SU-DHL-6 (cell line): ENCODE data around the gene PML.

Experiments used
- H2AFZ ChIP-seq: fragments of 200-600 bp; sonication (generic); 2 replicates; pipeline ENCODE4 v1.6.1; 2014; ENCODE audit warnings: low read depth, mild to moderate bottlenecking, moderate library complexity, mixed read lengths, antibody characterized with exemption, low read length; ENCODE audit not compliant: severe bottlenecking
- H3F3A ChIP-seq: fragments of 200-600 bp; shearing (Covaris generic); 2 replicates; pipeline ENCODE4 v1.6.0; 2016; ENCODE audit warnings: antibody characterized with exemption, mild to moderate bottlenecking; ENCODE audit not compliant: insufficient read depth
- H3K27ac ChIP-seq: fragments of 200-600 bp; sonication (generic); 2 replicates; pipeline ENCODE4 v1.5.1; 2016; ENCODE audit warnings: low read depth, mild to moderate bottlenecking, low read length, moderate library complexity, mixed read lengths
- H3K27me3 ChIP-seq: fragments of 200-600 bp; sonication (generic), shearing (Covaris generic); 2 replicates; pipeline ENCODE4 v1.6.0; 2014; ENCODE audit warnings: mild to moderate bottlenecking, low read length
- H3K36me3 ChIP-seq: fragments of 200-600 bp; sonication (generic); 2 replicates; pipeline ENCODE4 v1.6.1; 2014; ENCODE audit warnings: mild to moderate bottlenecking, low read length, mixed read lengths
- H3K4me2 ChIP-seq: fragments of 300-600, 200-600 bp; shearing (Covaris generic), sonication (generic); 2 replicates; pipeline ENCODE4 v1.6.0; 2014; ENCODE audit warnings: low read length, low read depth, mild to moderate bottlenecking; ENCODE audit not compliant: poor library complexity, severe bottlenecking
- H3K4me3 ChIP-seq: fragments of 200-600 bp; sonication (generic); 2 replicates; pipeline ENCODE4 v1.5.1; 2014; ENCODE audit warnings: antibody characterized with exemption, low read length, mild to moderate bottlenecking, mixed read lengths; ENCODE audit not compliant: insufficient read depth, poor library complexity, severe bottlenecking
- H3K79me2 ChIP-seq: fragments of 200-600 bp; sonication (generic); 2 replicates; pipeline ENCODE4 v1.6.1; 2014; ENCODE audit warnings: mild to moderate bottlenecking, low read length, moderate library complexity; ENCODE audit not compliant: insufficient read depth
- H3K9ac ChIP-seq: fragments of 200-600 bp; sonication (generic); 2 replicates; pipeline ENCODE4 v1.7.0; 2014; ENCODE audit warnings: mild to moderate bottlenecking, low read length
- H3K9me2 ChIP-seq: fragments of 200-600 bp; sonication (generic); replicated peaks from 2 replicates; pipeline ENCODE4 v1.6.1; 2014; ENCODE audit warnings: low read length; ENCODE audit not compliant: insufficient read depth
- H3K9me3 ChIP-seq: fragments of 200-600 bp; sonication (generic); 2 replicates; pipeline ENCODE4 v1.6.1; 2014; ENCODE audit warnings: low read length, mixed read lengths; ENCODE audit not compliant: insufficient read depth
- H4K20me1 ChIP-seq: fragments of 200-600 bp; sonication (generic); 2 replicates; pipeline ENCODE4 v1.6.1; 2014; ENCODE audit warnings: low read depth, mild to moderate bottlenecking, antibody characterized with exemption, low read length, moderate library complexity, mixed read lengths
- EZH2phosphoT487 ChIP-seq: fragments of 200-600 bp; sonication (generic), shearing (Covaris generic); conservative IDR thresholded peaks from 2 replicates; pipeline ENCODE4 v1.6.1; 2018; ENCODE audit warnings: mild to moderate bottlenecking, antibody characterized with exemption, low read length, moderate library complexity, mixed read lengths
- TF ChIP-seq, protein P1 (sequence below): fragments of 200-600 bp; sonication (generic); IDR thresholded peaks from one replicate; pipeline ENCODE4 v1.5.1; 2017; ENCODE audit warnings: antibody characterized with exemption, mild to moderate bottlenecking, low read length, moderate library complexity; ENCODE audit not compliant: insufficient read depth, poor library complexity, severe bottlenecking

The PML gene

DNA sequence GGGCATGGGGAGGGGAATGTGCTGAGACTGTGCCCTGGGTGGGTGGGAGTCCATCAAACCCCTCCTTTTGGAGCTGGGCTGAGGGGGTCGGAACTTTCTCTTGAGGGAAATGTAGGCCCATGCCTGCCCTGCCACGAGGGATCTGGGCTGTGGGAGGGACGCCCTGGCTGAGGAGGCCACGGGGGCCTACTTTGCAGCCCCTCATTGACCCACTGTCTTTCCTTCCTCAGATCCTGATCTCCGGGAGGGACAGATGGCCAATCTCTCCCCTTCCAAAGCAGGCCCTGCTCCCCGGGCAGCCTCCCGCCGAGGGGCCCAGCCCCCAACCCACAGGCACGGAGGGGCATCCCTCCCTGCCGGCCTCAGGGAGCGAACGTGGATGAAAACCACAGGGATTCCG, 42.9 kb upstream of the PML start:
- H3K4me2 ChIP-seq = no peak overlapping the region
- no peak overlapping the region for H3K27ac ChIP-seq
- no peak overlapping the region for H2AFZ ChIP-seq
- H3K9me3 ChIP-seq = no peaks in the 10 kb centered on the region
- no peaks in the 10 kb centered on the region for H3F3A ChIP-seq
- no peak overlapping the region for H3K9ac ChIP-seq
- TF ChIP-seq EZH2phosphoT487 = no peak
- TF ChIP-seq, protein P1, sequence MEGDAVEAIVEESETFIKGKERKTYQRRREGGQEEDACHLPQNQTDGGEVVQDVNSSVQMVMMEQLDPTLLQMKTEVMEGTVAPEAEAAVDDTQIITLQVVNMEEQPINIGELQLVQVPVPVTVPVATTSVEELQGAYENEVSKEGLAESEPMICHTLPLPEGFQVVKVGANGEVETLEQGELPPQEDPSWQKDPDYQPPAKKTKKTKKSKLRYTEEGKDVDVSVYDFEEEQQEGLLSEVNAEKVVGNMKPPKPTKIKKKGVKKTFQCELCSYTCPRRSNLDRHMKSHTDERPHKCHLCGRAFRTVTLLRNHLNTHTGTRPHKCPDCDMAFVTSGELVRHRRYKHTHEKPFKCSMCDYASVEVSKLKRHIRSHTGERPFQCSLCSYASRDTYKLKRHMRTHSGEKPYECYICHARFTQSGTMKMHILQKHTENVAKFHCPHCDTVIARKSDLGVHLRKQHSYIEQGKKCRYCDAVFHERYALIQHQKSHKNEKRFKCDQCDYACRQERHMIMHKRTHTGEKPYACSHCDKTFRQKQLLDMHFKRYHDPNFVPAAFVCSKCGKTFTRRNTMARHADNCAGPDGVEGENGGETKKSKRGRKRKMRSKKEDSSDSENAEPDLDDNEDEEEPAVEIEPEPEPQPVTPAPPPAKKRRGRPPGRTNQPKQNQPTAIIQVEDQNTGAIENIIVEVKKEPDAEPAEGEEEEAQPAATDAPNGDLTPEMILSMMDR = no peak
- no peaks in the 10 kb centered on the region for H3K79me2 ChIP-seq
- no peak overlapping the region for H3K4me3 ChIP-seq
- no peaks in the 10 kb centered on the region for H3K27me3 ChIP-seq
- H4K20me1 ChIP-seq = no peaks in the 10 kb centered on the region
- H3K9me2 ChIP-seq = no peaks in the 10 kb centered on the region
- no peaks in the 10 kb centered on the region for H3K36me3 ChIP-seq

DNA sequence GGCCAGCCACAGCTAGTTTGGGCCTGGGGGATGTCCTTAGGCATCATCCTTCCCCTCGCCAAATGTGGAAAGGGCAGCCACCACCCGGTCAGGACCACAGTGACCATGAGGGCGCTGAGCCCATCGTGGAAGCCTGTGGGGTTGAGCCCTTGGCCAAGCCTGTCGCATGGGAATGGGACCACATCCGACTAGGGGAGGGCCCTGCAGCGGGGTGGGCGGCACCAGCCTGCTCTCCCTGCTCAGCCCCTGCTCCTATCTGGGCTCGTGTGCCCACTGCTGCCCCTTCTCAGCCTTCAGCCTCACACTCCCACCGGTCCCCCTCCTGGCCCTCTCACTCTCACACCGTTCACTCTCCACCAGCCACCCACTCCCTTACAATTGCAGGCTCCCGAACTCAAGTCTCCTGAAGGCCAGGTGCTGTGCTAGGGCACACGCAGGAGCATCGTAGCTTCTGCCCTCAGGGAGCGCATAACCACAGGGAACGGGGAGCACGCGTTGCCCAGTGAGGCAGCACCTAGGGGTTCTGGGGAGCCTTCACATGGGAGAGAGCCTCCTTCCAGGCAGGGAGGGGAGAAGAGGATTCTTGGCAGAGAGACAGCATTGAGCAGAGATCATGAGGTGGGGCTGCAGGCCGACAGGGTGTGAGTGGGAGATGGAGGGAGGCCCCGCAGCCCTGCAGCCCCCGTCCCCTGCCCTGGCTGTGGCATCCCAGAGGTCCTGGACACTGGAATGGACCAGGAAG, 42.2 kb upstream of the PML start:
- no peaks in the 10 kb centered on the region for H3F3A ChIP-seq
- H3K9me2 ChIP-seq = no peaks in the 10 kb centered on the region
- no peak overlapping the region for H3K27ac ChIP-seq
- no peaks in the 10 kb centered on the region for H3K36me3 ChIP-seq
- no peak overlapping the region for H3K4me3 ChIP-seq
- no peaks in the 10 kb centered on the region for H3K79me2 ChIP-seq
- H2AFZ ChIP-seq = no peak overlapping the region
- H3K9ac ChIP-seq = no peak overlapping the region
- no peak overlapping the region for H3K4me2 ChIP-seq
- no peaks in the 10 kb centered on the region for H3K9me3 ChIP-seq
- H3K27me3 ChIP-seq = no peaks in the 10 kb centered on the region
- TF ChIP-seq, protein P1 = no peak
- TF ChIP-seq EZH2phosphoT487 = no peak
- H4K20me1 ChIP-seq = no peaks in the 10 kb centered on the region

DNA sequence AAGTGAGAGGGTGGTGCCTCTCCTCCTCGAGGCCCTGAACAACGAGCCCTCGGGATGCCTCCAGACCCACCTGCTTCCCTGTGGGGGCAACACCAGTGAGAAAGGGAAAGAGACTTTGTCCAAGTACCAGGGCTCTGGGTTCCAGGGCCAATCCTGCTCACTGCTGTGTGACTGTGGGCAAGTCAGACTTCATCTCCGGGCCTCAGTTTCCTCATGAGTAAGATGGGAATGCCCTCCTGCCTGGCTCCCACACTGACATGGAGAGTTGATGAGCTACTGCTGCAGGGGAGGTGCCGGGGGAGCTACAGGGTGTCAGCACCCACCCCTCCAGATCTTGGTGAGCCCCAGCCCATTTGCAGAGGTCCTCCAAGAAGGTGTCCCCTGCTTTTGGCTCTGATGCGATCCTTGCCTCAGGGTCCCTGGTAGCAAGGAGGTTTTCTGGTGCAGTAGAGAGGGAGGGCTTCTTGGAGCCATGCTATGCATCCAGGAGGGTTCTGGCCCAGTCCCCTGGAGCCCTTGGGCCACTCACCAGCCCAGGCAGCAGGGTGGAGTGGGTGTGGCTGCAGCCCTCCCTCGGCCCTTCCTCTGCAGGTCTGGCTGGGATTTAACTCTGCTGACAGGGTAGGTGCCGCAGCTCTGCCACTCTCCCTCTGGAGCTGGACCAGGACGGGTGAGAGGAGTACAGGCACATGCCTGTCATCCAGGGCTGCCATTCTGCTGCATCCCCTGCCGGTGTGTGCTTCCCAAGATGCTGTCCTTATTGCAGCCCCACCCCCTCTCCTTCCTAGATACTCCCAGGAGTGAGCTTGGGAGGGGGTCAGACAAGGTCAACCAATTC, 41.4 kb upstream of the PML start:
- Histone ChIP-seq H3K36me3 (no peaks in the 10 kb centered on the region), H3F3A (no peaks in the 10 kb centered on the region), H3K9ac (no peak overlapping the region), H3K4me2 (no peak overlapping the region), H2AFZ (no peak overlapping the region), H4K20me1 (no peaks in the 10 kb centered on the region), H3K9me3 (no peaks in the 10 kb centered on the region), H3K9me2 (no peaks in the 10 kb centered on the region), H3K79me2 (no peaks in the 10 kb centered on the region), H3K27ac (no peak overlapping the region), H3K4me3 (no peak overlapping the region), H3K27me3 (no peaks in the 10 kb centered on the region)
- no peak for TF ChIP-seq EZH2phosphoT487
- TF ChIP-seq, protein P1 = no peak
